PC-9 (cell line): Measurements from ENCODE around the gene CACNA1H.

Experiments
- EZH2 ChIP-seq: fragments of 200-600 bp; sonication (generic); IDR thresholded peaks from 2 replicates; pipeline ENCODE4 v1.8.0; 2017; ENCODE audit warnings: antibody characterized with exemption, low read depth
- TF ChIP-seq, protein P1 (sequence below): fragments of 200-600 bp; sonication (generic); conservative IDR thresholded peaks from 2 replicates; pipeline ENCODE4 v1.6.1; 2017; ENCODE audit warnings: mixed run types, antibody characterized with exemption, mild to moderate bottlenecking, moderate library complexity

GRCh38 chr16:1220841-1221627, 68.1 kb downstream of the CACNA1H start:
- TF ChIP-seq, protein P1, sequence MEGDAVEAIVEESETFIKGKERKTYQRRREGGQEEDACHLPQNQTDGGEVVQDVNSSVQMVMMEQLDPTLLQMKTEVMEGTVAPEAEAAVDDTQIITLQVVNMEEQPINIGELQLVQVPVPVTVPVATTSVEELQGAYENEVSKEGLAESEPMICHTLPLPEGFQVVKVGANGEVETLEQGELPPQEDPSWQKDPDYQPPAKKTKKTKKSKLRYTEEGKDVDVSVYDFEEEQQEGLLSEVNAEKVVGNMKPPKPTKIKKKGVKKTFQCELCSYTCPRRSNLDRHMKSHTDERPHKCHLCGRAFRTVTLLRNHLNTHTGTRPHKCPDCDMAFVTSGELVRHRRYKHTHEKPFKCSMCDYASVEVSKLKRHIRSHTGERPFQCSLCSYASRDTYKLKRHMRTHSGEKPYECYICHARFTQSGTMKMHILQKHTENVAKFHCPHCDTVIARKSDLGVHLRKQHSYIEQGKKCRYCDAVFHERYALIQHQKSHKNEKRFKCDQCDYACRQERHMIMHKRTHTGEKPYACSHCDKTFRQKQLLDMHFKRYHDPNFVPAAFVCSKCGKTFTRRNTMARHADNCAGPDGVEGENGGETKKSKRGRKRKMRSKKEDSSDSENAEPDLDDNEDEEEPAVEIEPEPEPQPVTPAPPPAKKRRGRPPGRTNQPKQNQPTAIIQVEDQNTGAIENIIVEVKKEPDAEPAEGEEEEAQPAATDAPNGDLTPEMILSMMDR: no peak
- 0 out of 2 replicates have a peak, but pooled peaks have one; percentile 90 for TF ChIP-seq EZH2
